Loucy (cell line): ENCODE results near the gene MFAP3L.

Experiments used
- CTCF ChIP-seq: fragments of 200-600 bp; sonication (generic); conservative IDR thresholded peaks from 2 replicates; pipeline ENCODE4 v1.5.1; 2014; ENCODE audit warnings: mild to moderate bottlenecking, antibody characterized with exemption, low read length
- EZH2phosphoT487 ChIP-seq: fragments of 200-600 bp; IDR thresholded peaks from 2 replicates; pipeline ENCODE4 v1.6.1; 2018; ENCODE audit warnings: antibody characterized with exemption, mild to moderate bottlenecking, moderate library complexity, borderline replicate concordance

- no peak for TF ChIP-seq EZH2phosphoT487
- TF ChIP-seq CTCF: no peak
These were observed 38.6 kb downstream of the MFAP3L start for GRCh38 chr4:169987327-169988228.
